B cell (primary cell): ENCODE results near the gene NFIC.

ENCODE experiments used
- EZH2 ChIP-seq: IDR thresholded peaks from 2 replicates; pipeline ENCODE4 v1.6.1; 2012; ENCODE audit warnings: borderline replicate concordance, low read depth, mild to moderate bottlenecking, moderate library complexity, low read length; ENCODE audit not compliant: insufficient read depth, poor library complexity, severe bottlenecking
- TF ChIP-seq, protein P1 (sequence below): fragments of 200-600 bp; IDR thresholded peaks from one replicate; pipeline ENCODE4 v1.8.0; 2022; ENCODE audit warnings: antibody characterized with exemption, mild to moderate bottlenecking

DNA sequence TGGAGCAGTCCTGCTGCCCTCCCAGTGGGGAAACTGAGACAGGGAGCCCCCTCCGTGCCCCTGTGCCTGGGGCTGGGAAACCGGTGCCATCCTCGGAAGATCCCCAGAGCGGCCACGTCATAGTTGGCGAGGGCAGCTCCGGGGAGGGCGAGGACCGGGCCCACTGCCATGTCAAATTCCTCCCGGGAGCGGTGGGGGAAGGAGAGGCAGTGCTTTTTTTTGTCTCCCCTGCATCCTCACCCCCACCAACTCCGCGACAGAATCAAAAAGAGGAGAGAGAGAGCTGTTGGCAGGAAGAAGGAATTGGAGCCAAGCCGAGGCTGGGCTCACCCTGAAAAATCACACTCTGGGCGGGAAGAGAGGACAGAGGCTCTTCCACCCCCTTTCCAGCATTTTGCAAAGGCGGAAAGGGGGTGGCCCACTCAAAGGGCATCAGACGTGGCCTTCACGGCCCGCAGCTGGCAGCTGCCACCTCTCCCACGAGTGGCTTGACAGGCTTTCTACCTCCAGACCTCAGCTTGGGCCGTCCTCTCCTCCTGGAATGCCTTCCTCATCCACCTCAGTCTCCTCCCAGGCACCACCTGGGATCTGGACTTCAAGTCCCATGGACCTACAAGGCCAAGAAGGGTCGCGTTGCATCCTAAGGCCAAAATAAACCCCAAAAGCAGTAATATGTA lies 19.6 kb upstream of the NFIC start:
- TF ChIP-seq, protein P1, sequence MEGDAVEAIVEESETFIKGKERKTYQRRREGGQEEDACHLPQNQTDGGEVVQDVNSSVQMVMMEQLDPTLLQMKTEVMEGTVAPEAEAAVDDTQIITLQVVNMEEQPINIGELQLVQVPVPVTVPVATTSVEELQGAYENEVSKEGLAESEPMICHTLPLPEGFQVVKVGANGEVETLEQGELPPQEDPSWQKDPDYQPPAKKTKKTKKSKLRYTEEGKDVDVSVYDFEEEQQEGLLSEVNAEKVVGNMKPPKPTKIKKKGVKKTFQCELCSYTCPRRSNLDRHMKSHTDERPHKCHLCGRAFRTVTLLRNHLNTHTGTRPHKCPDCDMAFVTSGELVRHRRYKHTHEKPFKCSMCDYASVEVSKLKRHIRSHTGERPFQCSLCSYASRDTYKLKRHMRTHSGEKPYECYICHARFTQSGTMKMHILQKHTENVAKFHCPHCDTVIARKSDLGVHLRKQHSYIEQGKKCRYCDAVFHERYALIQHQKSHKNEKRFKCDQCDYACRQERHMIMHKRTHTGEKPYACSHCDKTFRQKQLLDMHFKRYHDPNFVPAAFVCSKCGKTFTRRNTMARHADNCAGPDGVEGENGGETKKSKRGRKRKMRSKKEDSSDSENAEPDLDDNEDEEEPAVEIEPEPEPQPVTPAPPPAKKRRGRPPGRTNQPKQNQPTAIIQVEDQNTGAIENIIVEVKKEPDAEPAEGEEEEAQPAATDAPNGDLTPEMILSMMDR = no peak
- TF ChIP-seq EZH2 = no peak
